ENCODE results near the gene AKAP11. TPM values are rescaled to one million over a fixed set of nuclear protein-coding genes. Genes with fewer than 3 reads are reported as not detected.

AKAP11 gene
- total RNA-seq, 2 experiments from 2014 or later = 32.5 to 34.0 TPM

DNA sequence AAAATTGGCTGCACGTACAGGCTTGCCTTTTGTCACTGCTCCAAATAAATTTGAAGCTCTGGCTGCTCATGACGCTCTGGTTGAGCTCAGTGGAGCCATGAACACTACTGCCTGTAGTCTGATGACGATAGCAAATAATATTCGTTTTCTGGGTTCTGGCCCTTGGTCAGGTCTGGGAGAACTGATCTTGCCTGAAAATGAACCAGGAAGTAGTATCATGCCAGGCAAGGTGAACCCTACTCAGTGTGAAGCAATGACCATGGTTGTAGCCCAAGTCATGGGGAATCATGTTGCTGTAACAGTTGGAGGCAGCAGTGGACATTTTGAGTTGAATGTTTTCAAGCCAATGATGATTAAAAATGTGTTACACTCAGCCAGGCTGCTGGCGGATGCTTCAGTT lies 16.1 kb upstream of the AKAP11 start:
- POLR2A ChIA-PET = interaction anchor here (1.4 kb wide), 1 partner anchor 15 kb away, joined by 3 read pairs; no protein-coding TSS in a partner anchor
- Mint-ChIP-seq H3K27me3 (no peaks in the 10 kb centered on the region), H3K27ac (no peak overlapping the region), H3K4me1 (peaks cover 8% of the 10 kb centered on the region), H3K36me3 (ENCODE audit: low read depth) (peaks cover 2% of the 10 kb centered on the region), H3K9me3 (peaks cover 2% of the 10 kb centered on the region), H3K4me3 (no peak overlapping the region)
- CTCF ChIA-PET = interaction anchor here (0.7 kb wide), 1 partner anchor 17 kb away, joined by 3 read pairs; no protein-coding TSS in a partner anchor
- no peak for DNase-seq

DNA sequence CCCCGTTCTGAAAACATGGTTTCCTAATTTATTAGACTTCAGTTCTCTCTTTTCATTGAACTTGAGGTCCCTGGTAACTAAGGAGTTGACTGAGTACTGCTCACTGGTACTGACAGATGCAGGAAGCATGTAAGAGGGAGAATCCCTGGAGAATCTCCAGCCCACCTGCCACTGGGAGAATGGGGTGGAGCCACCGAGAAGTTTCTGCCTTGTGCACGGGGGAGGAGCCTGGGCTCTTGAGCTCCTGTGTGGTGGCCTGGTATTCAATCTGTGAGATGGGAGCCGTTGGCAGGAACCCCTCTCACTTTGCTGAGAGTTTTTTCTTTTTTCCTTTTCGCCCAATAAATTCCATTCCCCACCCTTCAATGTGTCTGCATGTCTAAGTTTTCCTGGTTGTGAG lies 13.2 kb upstream of the AKAP11 start:
- Mint-ChIP-seq H3K4me1 (peaks cover 8% of the 10 kb centered on the region), H3K36me3 (ENCODE audit: low read depth) (peaks cover 2% of the 10 kb centered on the region), H3K9me3 (peaks cover 2% of the 10 kb centered on the region), H3K4me3 (no peak overlapping the region), H3K27me3 (peaks cover 4% of the 10 kb centered on the region), H3K27ac (no peak overlapping the region)
- CTCF ChIA-PET = no interaction called here
- DNase-seq = no peak
- POLR2A ChIA-PET = interaction anchor here (0.6 to 1.9 kb wide), 2 partner anchors 12 to 13 kb away, joined by 3 to 12 read pairs; partner anchors contain the start of gene AKAP11

DNA sequence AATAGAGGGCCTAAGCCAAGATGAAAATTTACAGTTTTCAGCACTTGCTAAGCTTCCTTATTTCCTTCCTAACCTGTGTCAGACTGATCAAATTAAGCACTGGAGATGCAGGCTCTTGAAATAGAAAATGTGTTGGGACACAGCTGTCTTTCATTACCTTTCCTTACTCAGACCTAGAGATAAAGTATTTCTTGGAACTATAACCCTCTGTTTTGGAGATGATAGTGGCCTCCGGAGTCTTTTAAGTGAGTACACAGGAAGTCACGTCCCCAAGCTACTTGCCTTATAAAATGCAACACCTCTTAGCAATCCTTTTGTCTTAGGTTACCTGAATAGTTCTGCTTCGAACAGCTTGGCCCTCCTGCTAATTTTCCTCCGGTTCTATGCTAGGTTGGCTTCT lies 12.4 kb upstream of the AKAP11 start:
- H3K9me3 Mint-ChIP-seq = peaks cover 2% of the 10 kb centered on the region
- H3K27me3 Mint-ChIP-seq = peaks cover 9% of the 10 kb centered on the region
- peaks cover 8% of the 10 kb centered on the region for H3K4me1 Mint-ChIP-seq
- ChIA-PET POLR2A (interaction anchor here (0.6 to 1.9 kb wide), 2 partner anchors 13 kb away, joined by 3 to 12 read pairs; partner anchors contain the start of gene AKAP11), CTCF (interaction anchor here (1.1 kb wide), 1 partner anchor 9 kb away, joined by 3 read pairs; no protein-coding TSS in a partner anchor)
- no peak for DNase-seq
- H3K4me3 Mint-ChIP-seq = no peak overlapping the region
- no peak overlapping the region for H3K27ac Mint-ChIP-seq
- H3K36me3 Mint-ChIP-seq (ENCODE audit: low read depth) = peaks cover 2% of the 10 kb centered on the region

DNA sequence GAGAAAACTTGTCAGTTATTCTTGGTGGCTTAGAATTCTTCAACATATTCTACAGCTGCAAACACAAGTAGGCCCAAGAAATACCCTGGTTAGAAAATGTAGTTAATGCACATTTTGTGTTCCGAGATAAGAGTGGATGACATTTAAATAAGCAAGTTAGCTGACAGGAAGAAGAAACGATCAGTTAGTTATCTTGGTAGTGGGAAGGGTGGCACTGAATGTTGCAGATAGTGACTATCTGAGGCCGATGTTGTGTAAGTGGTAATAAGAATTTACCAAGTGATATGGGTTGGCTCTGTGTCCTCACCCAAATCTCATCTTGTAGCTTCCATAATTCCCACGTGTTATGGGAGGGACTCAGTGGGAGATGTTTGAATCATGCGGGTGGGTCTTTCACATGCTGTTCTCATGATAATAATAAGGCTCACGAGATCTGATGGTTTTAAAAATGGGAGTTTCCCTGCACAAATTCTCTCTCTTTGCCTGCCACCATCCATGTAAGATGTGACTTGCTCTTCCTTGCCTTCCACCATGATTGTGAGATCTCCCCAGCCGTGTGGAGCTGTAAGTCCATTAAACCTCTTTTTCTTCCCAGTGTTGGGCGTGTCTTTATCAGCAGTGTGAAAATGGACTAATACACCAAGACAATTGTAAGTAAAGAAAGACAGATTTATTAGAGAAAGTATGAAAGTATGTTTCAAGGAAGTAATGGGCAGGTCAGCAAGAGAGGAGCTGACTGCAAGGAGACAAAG lies 10.9 kb upstream of the AKAP11 start:
- peaks cover 8% of the 10 kb centered on the region for H3K4me1 Mint-ChIP-seq
- peaks cover 2% of the 10 kb centered on the region for H3K36me3 Mint-ChIP-seq (ENCODE audit: low read depth)
- no peak overlapping the region for H3K27ac Mint-ChIP-seq
- peaks cover 2% of the 10 kb centered on the region for H3K9me3 Mint-ChIP-seq
- no peak overlapping the region for H3K4me3 Mint-ChIP-seq
- H3K27me3 Mint-ChIP-seq = peaks cover 10% of the 10 kb centered on the region
- ChIA-PET POLR2A (interaction anchor here (1.6 kb wide), 1 partner anchor 10 kb away, joined by 4 read pairs; the partner anchor contains the start of gene AKAP11), CTCF (interaction anchor here (1.0 to 1.5 kb wide), 2 partner anchors 150 to 334 kb away, joined by 3 read pairs; no protein-coding TSS in a partner anchor)
- no peak for DNase-seq

DNA sequence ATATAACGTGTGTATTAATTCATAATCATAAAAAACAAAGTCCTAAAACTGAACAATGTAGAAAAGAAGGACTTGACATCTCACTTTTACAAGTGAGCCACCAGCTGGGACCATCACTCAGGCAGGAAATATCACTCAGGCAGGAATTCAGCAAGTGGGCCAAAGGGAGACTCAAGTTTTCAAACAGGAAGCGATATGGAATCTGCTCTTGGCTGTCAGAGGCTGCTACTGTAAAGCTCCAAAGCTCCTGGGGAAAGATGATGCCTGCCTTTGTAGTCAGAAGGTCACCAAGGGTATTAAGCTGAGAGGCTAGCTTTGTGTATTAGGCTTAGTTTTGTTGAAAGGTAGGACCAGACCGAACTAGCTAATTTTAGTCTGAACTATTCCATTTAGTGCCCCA lies 5.5 kb upstream of the AKAP11 start:
- no peak for DNase-seq
- H3K27me3 Mint-ChIP-seq = peaks cover 12% of the 10 kb centered on the region
- ChIA-PET POLR2A (no interaction called here), CTCF (no interaction called here)
- H3K4me3 Mint-ChIP-seq = no peak overlapping the region
- H3K4me1 Mint-ChIP-seq = peaks cover 14% of the 10 kb centered on the region
- peaks cover 9% of the 10 kb centered on the region for H3K36me3 Mint-ChIP-seq (ENCODE audit: low read depth)
- no peak overlapping the region for H3K27ac Mint-ChIP-seq
- peaks cover 3% of the 10 kb centered on the region for H3K9me3 Mint-ChIP-seq

DNA sequence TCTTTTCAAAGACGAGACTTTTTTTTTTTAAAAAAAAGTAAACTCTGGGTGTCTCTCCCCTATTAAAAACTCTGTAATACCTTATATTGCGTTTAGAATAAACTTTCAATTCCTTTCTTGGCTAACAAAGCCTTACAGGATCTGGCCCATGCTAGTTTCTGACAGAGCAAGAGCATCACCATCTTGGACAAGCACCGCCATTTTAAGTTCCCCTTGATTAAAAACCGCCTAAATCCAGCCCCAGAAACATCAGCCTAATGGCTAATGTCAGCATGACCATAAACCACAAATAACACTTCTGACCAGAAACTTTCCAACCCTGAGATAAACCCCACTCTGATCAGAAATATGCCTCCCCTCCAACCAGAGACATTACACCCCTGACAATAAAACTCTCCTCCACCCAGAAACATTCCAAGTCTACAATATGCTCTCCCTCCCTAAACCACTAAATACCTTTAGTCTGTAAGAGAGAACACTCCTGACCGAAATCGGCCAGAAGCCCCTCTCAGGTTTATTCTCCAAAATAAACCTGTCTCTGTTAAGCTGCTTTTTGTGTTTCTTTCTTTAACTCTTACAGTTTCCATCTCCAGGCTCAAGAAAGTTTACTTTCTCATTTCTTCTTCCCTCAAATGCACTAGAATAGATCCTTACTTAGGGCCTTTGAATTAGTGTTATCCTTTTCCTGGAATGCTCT lies 1.6 kb upstream of the AKAP11 start:
- H3K36me3 Mint-ChIP-seq (ENCODE audit: low read depth) = peaks cover 21% of the 10 kb centered on the region
- H3K9me3 Mint-ChIP-seq = peaks cover 3% of the 10 kb centered on the region
- POLR2A ChIA-PET = interaction anchor here (1.7 to 5.9 kb wide), 4 partner anchors 122 to 813 kb away, joined by 3 to 59 read pairs (median 22); partner anchors contain the start of genes EPSTI1 and RGCC
- DNase-seq = no peak
- H3K4me3 Mint-ChIP-seq = peak overlapping the region; percentile 97
- peaks cover 1% of the 10 kb centered on the region for H3K27me3 Mint-ChIP-seq
- CTCF ChIA-PET = no interaction called here
- no peak overlapping the region for H3K27ac Mint-ChIP-seq
- peaks cover 38% of the 10 kb centered on the region for H3K4me1 Mint-ChIP-seq

DNA sequence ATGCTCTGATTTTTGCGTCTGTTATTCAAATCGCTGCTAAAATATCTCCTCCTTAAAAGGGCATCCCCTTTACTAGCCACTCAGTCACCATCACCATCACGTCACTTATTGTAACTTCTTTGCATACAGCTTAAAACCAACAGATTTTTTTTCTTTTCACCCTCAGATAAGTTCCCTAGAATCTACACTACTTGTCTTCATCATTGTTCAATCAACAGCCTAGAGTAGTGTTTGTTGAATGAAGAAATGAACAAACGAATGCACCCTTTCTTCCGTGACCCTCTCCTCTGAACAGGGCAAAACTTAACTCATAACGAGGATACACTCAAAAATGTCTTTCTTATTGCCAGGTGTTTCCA lies 1.1 kb upstream of the AKAP11 start:
- peak overlapping the region; percentile 97 for H3K4me3 Mint-ChIP-seq
- CTCF ChIA-PET = no interaction called here
- POLR2A ChIA-PET = interaction anchor here (0.8 to 5.9 kb wide), 9 partner anchors 10 to 814 kb away, joined by 3 to 59 read pairs (median 4); partner anchors contain the start of genes EPSTI1, RGCC and TNFSF11
- peaks cover 43% of the 10 kb centered on the region for H3K4me1 Mint-ChIP-seq
- H3K9me3 Mint-ChIP-seq = peaks cover 3% of the 10 kb centered on the region
- peak overlapping the region; percentile 91 for H3K27ac Mint-ChIP-seq
- no peak for DNase-seq
- peaks cover 24% of the 10 kb centered on the region for H3K36me3 Mint-ChIP-seq (ENCODE audit: low read depth)
- peaks cover 1% of the 10 kb centered on the region for H3K27me3 Mint-ChIP-seq

DNA sequence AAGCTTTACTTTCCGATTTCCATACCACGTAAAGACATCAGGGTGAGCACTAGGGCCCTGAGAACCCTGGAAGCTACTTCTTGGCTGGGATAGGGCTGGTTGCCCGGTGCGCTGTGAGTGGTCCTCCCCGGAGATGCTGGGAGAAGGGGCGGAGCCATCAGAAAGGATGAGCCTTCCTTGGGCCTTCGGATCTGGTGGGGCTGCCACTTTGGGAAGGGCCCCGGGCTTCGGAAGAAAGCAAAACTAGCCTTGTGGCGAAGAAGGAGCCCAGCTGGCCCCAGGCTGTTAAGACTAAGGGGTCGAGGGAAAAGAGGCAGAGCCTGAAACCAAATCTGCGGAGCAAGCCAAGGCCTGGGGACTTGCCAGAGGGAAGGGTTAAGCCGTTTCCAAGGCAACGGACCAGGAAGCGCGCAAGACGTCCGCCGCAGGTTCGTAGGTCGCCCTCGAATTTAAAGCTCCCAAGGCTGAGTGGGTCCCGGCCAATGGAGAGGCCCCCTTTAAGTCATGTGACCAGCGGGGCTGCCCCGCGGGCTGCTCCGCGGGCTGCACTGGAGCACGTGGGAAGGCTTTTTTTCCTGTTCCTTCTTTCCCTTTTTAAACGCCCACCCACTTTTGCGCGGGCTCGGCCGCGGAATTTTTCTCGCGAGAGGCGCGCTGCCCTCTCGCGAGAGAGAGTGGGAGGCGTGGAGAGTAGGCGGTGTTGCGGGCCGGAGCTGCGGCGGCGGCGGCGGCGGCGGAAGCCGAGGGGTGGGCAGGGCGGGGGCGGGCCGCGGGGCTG lies 426 bp upstream of the AKAP11 start:
- peak; percentile 96 for DNase-seq
- ChIA-PET CTCF (interaction anchor here (1.6 to 2.3 kb wide), 3 partner anchors 32 to 603 kb away, joined by 3 to 8 read pairs (median 5); no protein-coding TSS in a partner anchor), POLR2A (interaction anchor here (0.8 to 5.9 kb wide), 19 partner anchors 10 to 1211 kb away, joined by 3 to 59 read pairs (median 6); partner anchors contain the start of genes EPSTI1, RGCC and TNFSF11)
- Mint-ChIP-seq H3K9me3 (peaks cover 3% of the 10 kb centered on the region), H3K36me3 (ENCODE audit: low read depth) (peaks cover 24% of the 10 kb centered on the region), H3K27me3 (peaks cover 1% of the 10 kb centered on the region), H3K4me1 (peaks cover 47% of the 10 kb centered on the region), H3K4me3 (peak overlapping the region; percentile 97), H3K27ac (peak overlapping the region; percentile 91)

DNA sequence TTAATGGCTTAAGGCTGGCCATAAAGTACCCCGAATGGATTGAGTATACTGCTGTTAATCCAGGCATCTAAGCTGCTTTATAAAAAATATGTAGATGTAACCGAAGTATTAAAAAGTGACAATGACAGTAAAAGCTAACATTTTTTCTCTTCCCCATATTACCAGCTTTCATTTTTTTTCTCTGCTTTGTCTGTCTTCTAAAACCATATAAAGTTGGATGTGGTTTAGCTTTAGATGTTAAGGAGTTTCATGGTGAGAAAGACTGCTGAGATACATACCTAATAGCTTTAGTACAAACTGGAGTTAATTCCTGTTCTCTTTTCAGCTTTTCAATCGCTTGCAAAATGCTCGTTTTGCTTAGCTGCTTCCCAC lies 838 bp downstream of the AKAP11 start:
- Mint-ChIP-seq H3K27ac (peak overlapping the region; percentile 92), H3K36me3 (ENCODE audit: low read depth) (peaks cover 31% of the 10 kb centered on the region), H3K9me3 (peaks cover 3% of the 10 kb centered on the region), H3K4me3 (peak overlapping the region; percentile 97), H3K4me1 (peaks cover 57% of the 10 kb centered on the region), H3K27me3 (no peaks in the 10 kb centered on the region)
- CTCF ChIA-PET = interaction anchor here (0.8 to 2.3 kb wide), 8 partner anchors 16 to 604 kb away, joined by 3 to 8 read pairs (median 3); no protein-coding TSS in a partner anchor
- DNase-seq = no peak
- POLR2A ChIA-PET = interaction anchor here (0.6 to 5.9 kb wide), 15 partner anchors 14 to 1606 kb away, joined by 3 to 59 read pairs (median 11); partner anchors contain the start of gene EPSTI1

DNA sequence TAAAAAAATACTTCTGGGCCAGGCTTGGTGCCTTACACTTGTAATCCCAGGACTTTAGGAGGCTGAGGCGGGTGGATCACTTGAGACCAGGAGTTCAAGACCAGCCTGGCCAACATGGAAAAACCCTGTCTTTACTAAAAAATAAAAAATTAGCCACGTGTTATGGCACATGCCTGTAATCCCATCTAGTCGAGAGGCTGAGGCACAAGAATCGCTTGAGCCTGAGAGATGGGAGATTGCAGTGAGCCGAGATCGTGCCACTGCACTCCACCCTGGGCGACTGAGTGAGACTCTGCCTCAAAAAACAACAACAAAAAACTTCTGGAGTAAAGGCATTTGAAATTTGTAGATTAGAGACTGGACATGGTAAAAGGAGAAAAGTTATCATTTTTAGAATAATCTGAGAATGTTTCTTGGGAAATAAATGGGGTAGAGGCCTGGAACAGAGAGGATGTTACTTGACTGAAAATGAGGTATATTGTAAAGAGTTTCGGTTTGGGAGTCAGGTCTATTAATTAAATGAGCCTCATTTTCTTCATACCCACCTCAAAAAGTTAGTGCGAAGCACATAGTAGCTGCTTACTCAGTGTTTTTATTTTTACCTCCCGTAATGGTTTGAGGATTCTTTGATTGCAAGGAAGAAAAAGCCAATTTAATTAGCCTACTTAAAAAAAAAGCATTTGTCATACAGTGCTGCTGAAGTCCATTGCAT lies 2.6 kb downstream of the AKAP11 start:
- ChIA-PET CTCF (interaction anchor here (1.2 kb wide), 1 partner anchor 204 kb away, joined by 3 read pairs; no protein-coding TSS in a partner anchor), POLR2A (interaction anchor here (0.9 to 5.9 kb wide), 3 partner anchors 47 to 122 kb away, joined by 3 to 59 read pairs (median 4); no protein-coding TSS in a partner anchor)
- H3K4me1 Mint-ChIP-seq = peaks cover 63% of the 10 kb centered on the region
- peak overlapping the region; percentile 83 for H3K27ac Mint-ChIP-seq
- DNase-seq = no peak
- H3K36me3 Mint-ChIP-seq (ENCODE audit: low read depth) = peaks cover 33% of the 10 kb centered on the region
- peaks cover 3% of the 10 kb centered on the region for H3K9me3 Mint-ChIP-seq
- H3K27me3 Mint-ChIP-seq = no peaks in the 10 kb centered on the region
- H3K4me3 Mint-ChIP-seq = peak overlapping the region; percentile 75

DNA sequence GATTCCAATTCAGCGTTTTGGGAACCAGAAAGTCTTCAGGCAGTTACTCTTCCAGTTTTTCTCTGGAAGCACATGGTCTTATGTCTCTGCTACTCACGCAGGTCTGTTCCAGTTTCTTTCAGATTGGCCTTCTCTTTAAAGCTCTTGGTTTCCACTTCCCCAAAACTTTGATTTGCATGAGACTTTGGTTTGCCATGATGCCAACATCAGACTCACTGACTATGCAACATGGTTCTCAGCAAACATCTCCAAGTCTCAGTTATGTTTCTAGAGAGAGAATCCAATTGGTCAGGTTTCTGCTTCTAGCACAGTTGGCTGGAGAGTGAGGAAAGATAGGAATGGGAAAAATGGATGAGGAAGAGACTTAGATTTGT lies 3.1 kb downstream of the AKAP11 start:
- no peak for DNase-seq
- ChIA-PET CTCF (interaction anchor here (1.2 kb wide), 1 partner anchor 204 kb away, joined by 3 read pairs; no protein-coding TSS in a partner anchor), POLR2A (interaction anchor here (1.1 to 5.9 kb wide), 2 partner anchors 48 to 122 kb away, joined by 3 to 59 read pairs; no protein-coding TSS in a partner anchor)
- Mint-ChIP-seq H3K27ac (peak overlapping the region; percentile 83), H3K4me1 (peaks cover 63% of the 10 kb centered on the region), H3K9me3 (peaks cover 3% of the 10 kb centered on the region), H3K36me3 (ENCODE audit: low read depth) (peaks cover 33% of the 10 kb centered on the region), H3K4me3 (peak overlapping the region; percentile 75), H3K27me3 (no peaks in the 10 kb centered on the region)

Data from activated CD4-positive, alpha-beta memory T cell treated with anti-CD3 and anti-CD28 coated beads, Interleukin-2, amount 10 ng/mL, durations not matched to agents 7 days and 5 days (primary cell).